ENCODE measurements around the gene NISCH. TPM values are rescaled to one million over a fixed set of nuclear protein-coding genes. Genes with fewer than 3 reads are reported as not detected.

Gene NISCH
- total RNA-seq, 8 experiments from 2014 or later: 54.4 to 134 (median 80.6) TPM

- Histone ChIP-seq H3K4me3 (peak overlapping the region; percentile 74 to 99 (median 86)), H3K4me1 (replicated peaks in 1 of 2) (peaks cover 21 to 26% of the 10 kb centered on the region in 2 donors), H3K27ac (peak overlapping the region; percentile 67 to 87)
- 0 to 10% (median 2%) methylated on average over 2 to 6 of the region's 13 CpGs; no CpG with 5 or more reads in 6 of the 10 experiments for WGBS, 10 experiments
- peak; percentile 44 to 71 (median 51) for ATAC-seq (replicated peaks in 6 of 8)
- in situ Hi-C loops (cut with MboI; ENCODE audit: low pct_unique_long_range_greater_than_20kb in 2 of 9, low sequenced_read_pairs in 9 of 9, unreplicated experiment in 9 of 9): no loop called here
These were observed 880 bp downstream of the NISCH start for GRCh38 chr3:52456169-52456799.

GRCh38 chr3:52456800-52457183 is 1.4 kb downstream of the NISCH start:
- WGBS, 10 experiments: 54 to 80% (median 58%) methylated on average over 1 to 5 of the region's 5 CpGs; no CpG with 5 or more reads in 6 of the 10 experiments
- Histone ChIP-seq H3K27ac (peak overlapping the region; percentile 67 to 87), H3K4me1 (replicated peaks in 1 of 2) (peaks cover 21 to 26% of the 10 kb centered on the region in 2 donors), H3K4me3 (peak overlapping the region; percentile 74 to 99 (median 86))
- in situ Hi-C loops (cut with MboI; ENCODE audit: low pct_unique_long_range_greater_than_20kb in 2 of 9, low sequenced_read_pairs in 9 of 9, unreplicated experiment in 9 of 9): no loop called here
- ATAC-seq (replicated peaks in 6 of 8): peak in 6 of 8 experiments; percentile 11 to 25 (median 16)

- in situ Hi-C loops (cut with MboI; ENCODE audit: low pct_unique_long_range_greater_than_20kb in 2 of 9, low sequenced_read_pairs in 9 of 9, unreplicated experiment in 9 of 9): no loop called here
- no peak overlapping the region for H3K4me3 ChIP-seq
- 71 to 100% (median 80%) methylated on average over 1 to 6 of the region's 6 CpGs; no CpG with 5 or more reads in 1 of the 10 experiments for WGBS, 10 experiments
- ATAC-seq (replicated peaks in 6 of 8): no peak
- peaks cover 21 to 26% of the 10 kb centered on the region in 2 donors for H3K4me1 ChIP-seq (replicated peaks in 1 of 2)
- no peak overlapping the region for H3K27ac ChIP-seq
These were observed 2.8 kb downstream of the NISCH start for GRCh38 chr3:52458031-52458760.

GRCh38 chr3:52458770-52459545 is 3.6 kb downstream of the NISCH start:
- H3K4me3 ChIP-seq: no peak overlapping the region
- H3K27ac ChIP-seq: no peak overlapping the region
- in situ Hi-C loops (cut with MboI; ENCODE audit: low pct_unique_long_range_greater_than_20kb in 2 of 9, low sequenced_read_pairs in 9 of 9, unreplicated experiment in 9 of 9): no loop called here
- 87 to 100% (median 98%) methylated on average over 1 to 10 of the region's 14 CpGs; no CpG with 5 or more reads in 2 of the 10 experiments for WGBS, 10 experiments
- peaks cover 21 to 22% of the 10 kb centered on the region in 2 donors for H3K4me1 ChIP-seq (replicated peaks in 1 of 2)
- no peak for ATAC-seq (replicated peaks in 6 of 8)

GRCh38 chr3:52461874-52462273 is 6.5 kb downstream of the NISCH start:
- Histone ChIP-seq H3K4me1 (replicated peaks in 1 of 2) (peaks cover 10 to 13% of the 10 kb centered on the region in 2 donors), H3K27ac (no peak overlapping the region), H3K4me3 (no peak overlapping the region)
- 38 to 100% (median 97%) methylated on average over 1 to 3 of the region's 6 CpGs; no CpG with 5 or more reads in 4 of the 10 experiments for WGBS, 10 experiments
- in situ Hi-C loops (cut with MboI; ENCODE audit: low pct_unique_long_range_greater_than_20kb in 2 of 9, low sequenced_read_pairs in 9 of 9, unreplicated experiment in 9 of 9): no loop called here
- peak in 1 of 8 experiments; percentile 13 for ATAC-seq (replicated peaks in 6 of 8)

GRCh38 chr3:52463416-52463815 is 8.0 kb downstream of the NISCH start:
- no peak for ATAC-seq (replicated peaks in 6 of 8)
- 77 to 100% (median 100%) methylated on average over 1 to 5 of the region's 5 CpGs; no CpG with 5 or more reads in 3 of the 10 experiments for WGBS, 10 experiments
- H3K4me1 ChIP-seq (replicated peaks in 1 of 2): no peaks in the 10 kb centered on the region
- H3K27ac ChIP-seq: no peak overlapping the region
- no peak overlapping the region for H3K4me3 ChIP-seq
- in situ Hi-C loops (cut with MboI; ENCODE audit: low pct_unique_long_range_greater_than_20kb in 2 of 9, low sequenced_read_pairs in 9 of 9, unreplicated experiment in 9 of 9): no loop called here

- WGBS, 10 experiments: 38 to 90% (median 83%) methylated on average over 1 to 8 of the region's 9 CpGs; no CpG with 5 or more reads in 6 of the 10 experiments
- no peaks in the 10 kb centered on the region for H3K4me1 ChIP-seq (replicated peaks in 1 of 2)
- in situ Hi-C loops (cut with MboI; ENCODE audit: low pct_unique_long_range_greater_than_20kb in 2 of 9, low sequenced_read_pairs in 9 of 9, unreplicated experiment in 9 of 9): no loop called here
- peak in 1 of 8 experiments; percentile 51 for ATAC-seq (replicated peaks in 6 of 8)
- no peak overlapping the region for H3K27ac ChIP-seq
- H3K4me3 ChIP-seq: no peak overlapping the region
These were observed 12.9 kb downstream of the NISCH start for GRCh38 chr3:52468336-52468735.

- no peak for ATAC-seq (replicated peaks in 6 of 8)
- WGBS, 10 experiments: 63 to 100% (median 82%) methylated on average over 1 to 3 of the region's 5 CpGs; no CpG with 5 or more reads in 2 of the 10 experiments
- Histone ChIP-seq H3K4me1 (replicated peaks in 1 of 2) (no peaks in the 10 kb centered on the region), H3K4me3 (no peak overlapping the region), H3K27ac (no peak overlapping the region)
- in situ Hi-C loops (cut with MboI; ENCODE audit: low pct_unique_long_range_greater_than_20kb in 2 of 9, low sequenced_read_pairs in 9 of 9, unreplicated experiment in 9 of 9): no loop called here
These were observed 13.6 kb downstream of the NISCH start for GRCh38 chr3:52469001-52469400.

GRCh38 chr3:52470920-52471319 is 15.5 kb downstream of the NISCH start:
- peak in 1 of 8 experiments; percentile 9 for ATAC-seq (replicated peaks in 6 of 8)
- WGBS, 10 experiments: 86 to 100% (median 100%) methylated on average over 1 to 4 of the region's 4 CpGs; no CpG with 5 or more reads in 7 of the 10 experiments
- in situ Hi-C loops (cut with MboI; ENCODE audit: low pct_unique_long_range_greater_than_20kb in 2 of 9, low sequenced_read_pairs in 9 of 9, unreplicated experiment in 9 of 9): no loop called here
- Histone ChIP-seq H3K27ac (no peak overlapping the region), H3K4me1 (replicated peaks in 1 of 2) (no peaks in the 10 kb centered on the region), H3K4me3 (no peak overlapping the region)

- Histone ChIP-seq H3K27ac (no peak overlapping the region), H3K4me1 (replicated peaks in 1 of 2) (no peaks in the 10 kb centered on the region), H3K4me3 (no peak overlapping the region)
- peak; percentile 16 to 75 (median 42) for ATAC-seq (replicated peaks in 6 of 8)
- in situ Hi-C loops (cut with MboI; ENCODE audit: low pct_unique_long_range_greater_than_20kb in 2 of 9, low sequenced_read_pairs in 9 of 9, unreplicated experiment in 9 of 9): no loop called here
- 50 to 100% (median 71%) methylated on average over 2 to 10 of the region's 26 CpGs; no CpG with 5 or more reads in 3 of the 10 experiments for WGBS, 10 experiments
These were observed 16.2 kb downstream of the NISCH start for GRCh38 chr3:52471371-52472238.

GRCh38 chr3:52472239-52473000 is 17.0 kb downstream of the NISCH start:
- WGBS, 10 experiments: 0 to 100% (median 91%) methylated on average over 1 to 8 of the region's 14 CpGs; no CpG with 5 or more reads in 1 of the 10 experiments
- in situ Hi-C loops (cut with MboI; ENCODE audit: low pct_unique_long_range_greater_than_20kb in 2 of 9, low sequenced_read_pairs in 9 of 9, unreplicated experiment in 9 of 9): no loop called here
- Histone ChIP-seq H3K27ac (no peak overlapping the region), H3K4me3 (no peak overlapping the region), H3K4me1 (replicated peaks in 1 of 2) (no peaks in the 10 kb centered on the region)
- ATAC-seq (replicated peaks in 6 of 8): no peak

Measured in motor neuron (in vitro differentiated cells).